ENCODE measurements around the gene PDE4B.

PDE4B gene

DNA sequence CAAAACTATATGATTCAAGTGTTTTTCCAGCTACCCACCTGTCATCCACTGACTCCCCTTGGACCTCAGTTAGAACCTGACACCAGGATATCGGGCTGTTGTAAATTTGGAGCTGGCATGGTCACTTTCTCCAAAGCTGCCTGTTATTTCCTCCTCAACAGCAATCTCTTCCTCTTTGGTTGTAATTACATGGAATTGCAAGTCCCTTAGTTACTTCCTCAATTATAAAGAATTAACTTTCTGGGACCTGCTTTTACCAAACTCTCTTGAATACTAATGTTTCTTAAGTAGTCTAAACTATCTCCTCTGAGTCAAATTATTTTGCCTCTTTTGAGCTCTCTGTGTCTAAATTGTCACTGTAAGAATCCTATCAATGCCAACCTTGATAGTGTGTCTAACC, 590.9 kb downstream of the PDE4B start:
- no peak for DNase-seq
- no peak for TF ChIP-seq POLR2A (IDR thresholded peaks at IDR 0.05; ENCODE audit: low read length)
- no peak for TF ChIP-seq GATA1 (IDR thresholded peaks at IDR 0.05; ENCODE audit: low read depth, low read length)

GRCh38 chr1:66384258-66384921, 591.7 kb downstream of the PDE4B start:
- no peak for TF ChIP-seq GATA1 (IDR thresholded peaks at IDR 0.05; ENCODE audit: low read depth, low read length)
- no peak for TF ChIP-seq POLR2A (IDR thresholded peaks at IDR 0.05; ENCODE audit: low read length)
- no peak for DNase-seq

- TF ChIP-seq POLR2A (IDR thresholded peaks at IDR 0.05; ENCODE audit: low read length): no peak
- TF ChIP-seq GATA1 (IDR thresholded peaks at IDR 0.05; ENCODE audit: low read depth, low read length): no peak
- DNase-seq: no peak
Measured at GRCh38 chr1:66386712-66387111, 594.0 kb downstream of the PDE4B start.

DNA sequence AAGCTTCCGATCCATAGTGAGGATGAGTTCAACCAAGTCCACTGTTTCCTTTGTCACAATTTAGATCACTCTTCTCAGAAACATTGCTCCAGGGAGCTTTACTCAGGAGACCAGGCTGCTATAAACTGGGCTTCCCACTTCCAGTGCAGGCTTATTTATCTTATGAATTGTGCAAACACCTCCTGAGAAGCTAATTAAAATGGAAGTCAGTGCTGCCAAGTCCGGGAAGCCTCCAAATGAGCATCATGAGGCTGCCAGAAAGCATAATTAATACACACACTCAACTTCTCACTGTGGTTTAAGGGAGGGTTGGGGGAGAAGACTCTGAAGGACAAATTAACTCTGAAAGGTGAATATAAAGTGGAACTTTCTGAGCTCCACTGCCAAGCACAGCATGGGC, 596.2 kb downstream of the PDE4B start:
- TF ChIP-seq POLR2A (IDR thresholded peaks at IDR 0.05; ENCODE audit: low read length) (no peak), GATA1 (IDR thresholded peaks at IDR 0.05; ENCODE audit: low read depth, low read length) (no peak)
- DNase-seq: no peak

DNA sequence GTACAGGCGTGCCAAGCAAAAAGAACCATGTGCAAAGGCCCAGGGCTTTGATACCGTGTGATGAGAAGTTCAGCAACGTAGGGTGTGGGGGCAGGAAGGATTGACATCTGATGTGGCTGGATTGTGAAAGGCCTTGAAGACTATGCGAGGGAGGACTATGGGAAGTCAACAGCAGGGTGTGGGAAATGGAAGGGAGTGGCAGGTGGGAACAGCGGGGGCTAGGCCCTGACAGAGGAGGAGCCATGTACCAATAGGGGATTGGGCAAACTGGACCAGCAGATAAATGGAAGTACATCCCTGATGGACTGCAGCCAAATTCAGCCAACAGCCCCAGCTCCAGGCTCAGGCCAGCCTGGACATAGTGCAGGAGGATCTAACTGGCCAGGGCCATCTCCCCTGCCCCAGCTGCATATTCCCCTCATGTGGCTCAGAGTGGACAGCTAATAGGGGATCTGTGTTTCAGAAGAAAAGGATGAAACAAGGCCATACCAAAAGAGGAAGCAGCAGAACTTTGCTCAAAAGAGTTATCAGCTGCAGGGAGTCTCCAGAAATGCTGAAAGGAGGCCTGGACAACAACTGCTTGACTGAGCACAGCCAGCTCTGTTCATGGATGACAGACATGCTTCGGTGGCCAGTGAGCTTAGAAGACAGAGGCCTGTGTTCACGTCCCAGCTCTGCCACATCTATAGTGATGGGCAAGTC, 601.0 kb downstream of the PDE4B start:
- DNase-seq: no peak
- TF ChIP-seq POLR2A (IDR thresholded peaks at IDR 0.05; ENCODE audit: low read length) (no peak), GATA1 (IDR thresholded peaks at IDR 0.05; ENCODE audit: low read depth, low read length) (no peak)

DNA sequence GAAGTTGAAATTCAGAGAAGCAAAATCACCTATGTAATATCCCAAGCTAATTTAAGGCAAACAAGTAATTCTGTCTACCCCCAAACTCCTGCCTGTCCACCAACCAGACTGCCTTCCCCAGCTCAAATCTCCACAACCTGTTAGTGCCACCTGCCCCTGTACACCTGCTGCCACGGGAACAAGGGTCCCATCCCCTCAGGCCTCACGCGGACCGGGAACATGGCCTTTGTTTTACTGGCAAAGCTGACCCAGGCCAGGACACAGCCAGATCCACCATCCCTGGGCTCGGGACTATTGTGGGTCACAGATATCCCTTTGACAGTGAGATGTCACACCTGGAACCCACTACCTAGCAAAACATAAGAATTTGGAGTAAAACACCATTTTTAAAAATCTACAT, 601.9 kb downstream of the PDE4B start:
- TF ChIP-seq GATA1 (IDR thresholded peaks at IDR 0.05; ENCODE audit: low read depth, low read length) (no peak), POLR2A (IDR thresholded peaks at IDR 0.05; ENCODE audit: low read length) (no peak)
- DNase-seq: no peak

- no peak for TF ChIP-seq GATA1 (IDR thresholded peaks at IDR 0.05; ENCODE audit: low read depth, low read length)
- TF ChIP-seq POLR2A (IDR thresholded peaks at IDR 0.05; ENCODE audit: low read length): no peak
- no peak for DNase-seq
Measured at GRCh38 chr1:66395202-66396061, 602.7 kb downstream of the PDE4B start.

DNA sequence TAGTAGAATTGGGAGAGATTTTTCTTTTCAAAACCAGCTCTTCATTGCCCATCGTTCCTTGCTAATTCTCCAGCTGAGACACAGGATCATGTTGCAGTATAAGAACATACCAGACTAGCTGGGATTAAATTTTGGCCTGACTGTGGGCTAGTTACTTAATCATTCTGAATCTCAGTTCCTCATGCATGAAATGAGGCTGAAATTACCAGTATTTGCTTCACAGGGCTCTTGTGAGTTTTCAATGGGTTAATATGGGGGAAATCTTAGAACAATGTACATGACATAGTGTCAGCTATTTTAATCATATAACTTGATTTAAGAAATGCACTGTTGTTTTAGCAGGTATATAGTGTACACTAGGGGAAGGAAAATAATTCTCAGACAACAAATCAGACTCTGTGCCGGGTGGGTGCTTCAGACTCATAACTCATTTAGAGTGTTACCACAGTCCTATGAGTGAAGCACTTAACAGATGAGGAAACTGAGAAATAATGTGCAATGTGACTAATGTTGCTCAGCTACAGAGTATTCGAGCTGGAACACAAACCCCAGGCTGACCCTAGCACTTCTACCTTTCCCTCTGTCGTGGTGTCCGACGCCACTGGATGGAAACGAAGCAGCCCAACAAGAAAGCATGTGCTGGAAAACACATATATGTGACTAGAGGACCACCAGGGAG, 603.7 kb downstream of the PDE4B start:
- TF ChIP-seq GATA1 (IDR thresholded peaks at IDR 0.05; ENCODE audit: low read depth, low read length): no peak
- TF ChIP-seq POLR2A (IDR thresholded peaks at IDR 0.05; ENCODE audit: low read length): no peak
- no peak for DNase-seq

- no peak for TF ChIP-seq GATA1 (IDR thresholded peaks at IDR 0.05; ENCODE audit: low read depth, low read length)
- no peak for TF ChIP-seq POLR2A (IDR thresholded peaks at IDR 0.05; ENCODE audit: low read length)
- no peak for DNase-seq
Measured at GRCh38 chr1:66397192-66397591, 604.5 kb downstream of the PDE4B start.

- TF ChIP-seq GATA1 (IDR thresholded peaks at IDR 0.05; ENCODE audit: low read depth, low read length): no peak
- TF ChIP-seq POLR2A (IDR thresholded peaks at IDR 0.05; ENCODE audit: low read length): no peak
Measured at GRCh38 chr1:66399888-66400529, 607.3 kb downstream of the PDE4B start.

DNA sequence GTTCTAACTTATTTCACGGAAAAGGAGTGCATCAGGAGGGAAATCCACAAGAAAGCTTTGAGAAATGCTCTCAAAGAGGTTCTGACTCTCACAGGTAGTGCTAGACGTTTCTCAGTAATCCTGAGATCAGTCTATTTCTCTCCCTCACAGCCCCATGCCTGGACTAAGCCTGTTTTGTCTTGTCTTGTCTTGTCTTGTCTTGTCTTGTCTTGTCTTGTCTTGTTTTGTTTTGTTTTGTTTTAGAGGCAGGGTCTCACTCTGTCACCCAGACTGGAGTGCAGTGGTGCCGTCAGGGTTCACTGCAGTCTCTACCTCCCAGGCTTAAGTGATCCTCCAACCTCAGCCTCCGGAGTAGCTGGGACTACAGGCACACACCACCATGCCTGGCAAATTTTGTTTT, 608.0 kb downstream of the PDE4B start:
- DNase-seq: no peak
- no peak for TF ChIP-seq GATA1 (IDR thresholded peaks at IDR 0.05; ENCODE audit: low read depth, low read length)
- TF ChIP-seq POLR2A (IDR thresholded peaks at IDR 0.05; ENCODE audit: low read length): no peak

More at GRCh38 chr1:66399888-66400529, 607.3 kb downstream of the PDE4B start:
- no peak for DNase-seq

DNA sequence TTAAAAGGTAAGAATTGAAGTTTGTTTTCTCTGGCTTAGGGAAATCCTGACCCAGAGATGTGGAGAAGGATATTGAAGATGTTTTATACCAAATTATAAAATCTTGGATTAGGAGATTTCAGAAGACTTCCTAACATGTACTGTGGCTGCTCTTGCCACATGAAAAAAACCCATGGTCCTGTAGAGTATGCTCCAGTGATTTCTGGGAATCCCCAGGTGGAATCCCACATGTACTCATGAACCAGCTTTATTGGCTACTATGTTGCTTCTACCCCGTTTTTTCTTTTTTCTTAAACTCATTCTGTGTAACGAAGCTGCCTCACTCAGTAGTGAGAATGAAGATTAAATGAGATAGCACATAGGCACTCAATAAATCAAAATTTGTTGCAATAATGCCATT, 608.5 kb downstream of the PDE4B start:
- DNase-seq: no peak
- TF ChIP-seq GATA1 (IDR thresholded peaks at IDR 0.05; ENCODE audit: low read depth, low read length) (no peak), POLR2A (IDR thresholded peaks at IDR 0.05; ENCODE audit: low read length) (no peak)

DNA sequence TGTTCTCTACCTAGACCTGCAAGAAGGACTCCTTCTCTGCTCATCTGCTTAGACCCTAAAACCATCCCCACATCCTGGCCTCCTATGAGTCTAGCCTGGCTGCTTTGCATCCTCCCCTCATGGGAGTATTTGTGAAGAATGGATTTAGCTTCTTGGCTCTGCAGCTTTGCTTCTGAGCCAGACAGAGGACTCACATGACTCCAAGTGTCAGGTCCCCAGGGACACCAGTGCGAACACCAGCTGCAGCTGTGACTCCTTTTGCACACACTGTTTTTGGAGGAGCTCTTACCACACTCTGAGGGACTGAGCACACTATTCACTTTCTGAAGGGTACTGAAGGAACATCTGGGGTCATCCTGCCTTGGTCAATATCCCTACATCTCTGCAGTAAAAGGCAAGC, 609.5 kb downstream of the PDE4B start:
- DNase-seq: no peak
- no peak for TF ChIP-seq POLR2A (IDR thresholded peaks at IDR 0.05; ENCODE audit: low read length)
- no peak for TF ChIP-seq GATA1 (IDR thresholded peaks at IDR 0.05; ENCODE audit: low read depth, low read length)

Measured in erythroblast (primary cell).